HG03045 (cell line): Measurements from ENCODE around the gene SLC14A1.
A peak's percentile ranks its signal among the peaks of the same experiment; 100 is the strongest.

ENCODE experiments used
- ATAC-seq: cut with Tn5 transposase; IDR thresholded peaks from one replicate; pipeline ENCODE4 v1.9.1; 2021; ENCODE audit warnings: mild to moderate bottlenecking, moderate library complexity; ENCODE audit not compliant: unreplicated experiment

SLC14A1 gene

DNA sequence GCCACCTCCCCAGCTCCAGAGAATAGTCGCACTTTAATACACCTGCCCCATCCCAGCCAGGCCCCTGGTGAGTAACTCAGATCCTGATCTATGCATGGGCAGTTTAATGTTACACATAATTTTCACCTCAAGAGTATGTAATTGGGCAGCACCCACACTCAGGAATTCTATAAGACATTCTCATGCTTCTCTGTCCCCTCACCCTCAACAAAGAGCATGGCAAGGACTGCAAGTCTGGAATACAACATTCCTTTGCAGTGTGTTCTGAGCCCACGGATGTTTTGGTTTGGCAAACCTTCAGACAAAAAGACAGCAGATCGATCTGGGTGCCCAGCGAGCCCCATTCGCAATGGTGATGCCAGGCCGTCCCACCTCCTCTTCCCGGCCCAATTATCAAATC lies 4.9 kb upstream of the SLC14A1 start:
- ATAC-seq, result no peak

DNA sequence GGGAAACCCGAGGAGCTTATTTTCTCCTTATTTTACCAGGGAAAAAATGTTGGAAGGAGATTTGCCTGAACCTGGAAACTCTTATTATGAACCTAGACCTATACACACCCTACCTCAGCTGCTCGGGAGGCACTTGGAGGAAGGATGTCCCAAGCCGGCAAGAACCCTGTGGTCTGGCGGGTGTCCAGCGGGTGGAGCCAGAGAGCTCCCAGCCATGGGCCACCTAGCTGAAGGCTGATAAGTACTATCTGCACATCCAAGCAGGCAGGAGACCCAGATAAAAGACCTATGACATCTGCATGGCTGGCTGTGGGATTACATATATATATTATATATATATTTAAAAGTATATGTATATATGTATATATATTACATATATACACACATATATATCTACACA lies 1.1 kb upstream of the SLC14A1 start:
- ATAC-seq, result peak; percentile 80

- no peak for ATAC-seq
These were observed 620 bp downstream of the SLC14A1 start for GRCh38 chr18:45724601-45725000.

- no peak for ATAC-seq
These were observed 1.4 kb downstream of the SLC14A1 start for GRCh38 chr18:45725336-45725735.

DNA sequence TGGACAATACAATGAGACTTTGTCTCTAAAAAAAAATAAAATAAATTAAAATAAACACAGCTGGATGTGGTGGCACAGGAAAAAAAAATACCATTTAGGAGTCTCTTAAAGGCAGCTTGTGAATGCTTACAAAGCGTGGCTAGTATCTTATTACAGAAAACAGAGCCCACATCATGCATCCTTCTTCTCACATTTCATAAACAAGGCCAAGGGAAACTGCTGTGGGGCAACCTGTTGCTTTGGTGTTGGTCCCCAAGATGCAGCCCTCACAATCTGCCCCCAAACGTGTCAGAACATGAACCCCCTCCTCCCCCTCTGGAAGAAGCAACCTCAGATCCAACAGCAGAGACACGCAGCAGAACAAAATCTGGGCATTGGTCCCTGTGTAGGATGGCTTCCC lies 2.6 kb downstream of the SLC14A1 start:
- ATAC-seq, result no peak

- ATAC-seq, result no peak
These were observed 3.1 kb downstream of the SLC14A1 start for GRCh38 chr18:45727068-45727467.

DNA sequence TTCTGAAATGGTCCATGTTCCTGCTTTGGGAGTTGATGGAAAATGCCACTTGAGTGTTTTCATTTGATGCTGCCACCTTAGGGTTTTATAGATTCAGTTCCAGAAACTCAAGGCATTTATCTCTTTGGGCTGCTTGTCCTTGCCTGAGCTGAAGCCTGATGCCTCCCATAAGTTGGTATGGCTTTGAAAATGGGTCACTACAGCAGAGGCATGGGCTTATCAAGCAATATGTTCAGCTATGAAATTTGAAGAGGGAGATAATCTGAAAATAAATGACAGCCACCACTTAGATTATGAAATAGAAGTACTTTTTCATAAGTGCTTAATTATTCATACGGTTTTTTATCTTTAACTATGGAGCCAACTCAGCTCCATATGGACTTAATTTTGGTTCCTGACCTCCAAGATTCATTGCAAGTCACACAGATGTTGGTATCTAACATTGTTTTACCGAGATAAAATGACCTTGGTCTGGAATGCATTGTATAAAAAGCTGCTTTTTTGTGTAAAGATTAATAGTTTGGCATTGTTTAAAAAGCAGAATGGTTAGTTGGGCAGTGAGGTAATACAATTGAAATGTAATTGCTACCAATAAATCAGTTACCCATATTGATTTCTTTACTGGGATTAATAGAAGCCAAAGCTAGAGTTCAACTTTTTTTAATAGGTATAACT lies 4.5 kb downstream of the SLC14A1 start:
- no peak for ATAC-seq

GRCh38 chr18:45730832-45731575 lies 7.0 kb downstream of the SLC14A1 start:
- no peak for ATAC-seq

DNA sequence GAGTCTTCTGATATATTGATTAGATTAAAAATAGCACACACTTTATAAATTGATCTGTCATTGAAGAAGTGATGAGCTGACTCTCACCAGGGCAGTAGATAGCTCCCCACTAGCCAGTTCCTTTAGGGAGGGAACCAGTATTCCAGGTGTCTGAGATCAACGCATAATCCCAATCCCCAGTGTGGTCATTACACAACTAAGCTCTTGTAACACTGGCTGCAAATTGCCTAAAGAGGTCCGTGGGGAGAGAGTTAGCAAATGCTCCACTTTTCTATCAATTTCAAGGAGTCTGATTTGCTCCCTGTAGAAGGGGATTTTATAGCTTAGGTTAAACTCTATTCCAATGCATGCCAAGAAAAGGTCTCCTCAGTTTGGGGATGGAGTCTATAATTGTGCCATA lies 7.7 kb downstream of the SLC14A1 start:
- ATAC-seq, result no peak

- no peak for ATAC-seq
These were observed 9.6 kb downstream of the SLC14A1 start for GRCh38 chr18:45733535-45733934.

GRCh38 chr18:45734505-45734904 lies 10.5 kb downstream of the SLC14A1 start:
- ATAC-seq, result no peak

GRCh38 chr18:45734944-45735343 lies 11.0 kb downstream of the SLC14A1 start:
- ATAC-seq, result no peak

DNA sequence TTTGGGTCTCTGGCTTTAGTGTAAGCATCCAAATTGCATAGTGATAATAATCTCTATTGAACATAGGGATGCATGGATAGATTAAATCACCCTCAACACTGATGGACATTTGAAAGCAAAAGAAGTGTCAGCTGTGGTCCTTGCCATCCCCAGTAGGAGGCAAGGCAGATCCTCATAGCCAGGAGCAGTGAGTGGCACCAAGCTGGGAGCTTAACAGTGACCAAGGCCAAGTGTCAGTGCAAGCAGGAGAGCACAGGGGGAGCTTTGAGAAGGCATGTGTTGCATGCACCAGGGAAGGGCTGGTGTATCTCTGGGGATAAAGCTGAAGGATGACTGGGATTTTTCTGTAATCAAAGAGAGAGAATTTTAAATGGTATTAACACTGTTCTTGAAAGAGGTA lies 14.7 kb downstream of the SLC14A1 start:
- no peak for ATAC-seq

DNA sequence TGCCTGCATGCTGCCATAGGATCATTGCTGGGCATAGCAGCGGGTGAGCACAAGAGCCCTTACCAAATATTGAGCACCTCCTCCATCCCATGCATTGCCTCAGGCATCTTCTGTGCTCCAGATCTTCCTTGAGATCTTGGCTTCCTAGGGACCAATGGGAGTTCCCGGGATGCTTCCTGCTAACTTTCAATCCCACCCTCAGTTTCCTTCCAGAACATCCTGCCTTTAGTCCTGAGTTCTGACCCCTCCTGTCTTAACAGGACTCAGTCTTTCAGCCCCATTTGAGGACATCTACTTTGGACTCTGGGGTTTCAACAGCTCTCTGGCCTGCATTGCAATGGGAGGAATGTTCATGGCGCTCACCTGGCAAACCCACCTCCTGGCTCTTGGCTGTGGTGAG lies 15.3 kb downstream of the SLC14A1 start:
- ATAC-seq, result no peak

DNA sequence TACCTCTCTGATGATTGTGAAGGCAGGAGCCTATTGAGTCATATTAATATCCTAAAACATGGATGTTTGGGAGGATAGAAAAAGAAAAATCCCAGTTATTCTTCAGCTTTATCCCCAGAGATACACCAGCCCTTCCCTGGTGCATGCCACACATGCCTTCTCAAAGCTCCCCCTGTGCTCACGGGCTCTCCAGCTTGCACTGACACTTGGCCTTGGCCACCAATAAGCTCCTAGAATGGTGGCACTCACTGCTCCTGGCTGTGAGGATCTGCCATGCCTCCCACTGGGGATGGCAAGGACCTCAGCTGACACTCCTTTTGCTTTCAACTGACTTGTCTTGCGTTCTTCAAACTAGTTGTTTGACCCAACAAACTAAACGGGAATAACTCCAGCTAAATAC lies 15.9 kb downstream of the SLC14A1 start:
- ATAC-seq, result no peak

DNA sequence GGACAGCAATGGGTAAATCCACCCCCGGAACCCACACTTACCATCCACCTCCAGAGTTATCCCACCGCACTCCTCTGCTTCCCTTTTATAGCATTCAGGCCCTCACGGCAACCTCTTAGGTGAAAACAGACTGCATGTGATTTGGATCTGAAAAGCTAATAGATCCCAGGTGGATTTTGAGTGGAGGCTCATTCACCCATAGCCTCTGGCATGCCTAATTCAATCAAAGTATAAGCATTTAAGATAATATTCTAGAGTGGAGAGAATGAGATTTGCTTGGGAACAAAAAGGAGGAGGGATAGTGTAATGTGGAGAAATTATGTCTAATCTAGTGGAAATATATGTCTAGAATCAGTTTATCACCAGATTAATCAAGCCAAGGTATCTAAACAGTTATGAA lies 17.1 kb downstream of the SLC14A1 start:
- no peak for ATAC-seq

GRCh38 chr18:45745817-45746461 lies 22.0 kb downstream of the SLC14A1 start:
- no peak for ATAC-seq

GRCh38 chr18:45748501-45748900 lies 24.5 kb downstream of the SLC14A1 start:
- ATAC-seq, result no peak

DNA sequence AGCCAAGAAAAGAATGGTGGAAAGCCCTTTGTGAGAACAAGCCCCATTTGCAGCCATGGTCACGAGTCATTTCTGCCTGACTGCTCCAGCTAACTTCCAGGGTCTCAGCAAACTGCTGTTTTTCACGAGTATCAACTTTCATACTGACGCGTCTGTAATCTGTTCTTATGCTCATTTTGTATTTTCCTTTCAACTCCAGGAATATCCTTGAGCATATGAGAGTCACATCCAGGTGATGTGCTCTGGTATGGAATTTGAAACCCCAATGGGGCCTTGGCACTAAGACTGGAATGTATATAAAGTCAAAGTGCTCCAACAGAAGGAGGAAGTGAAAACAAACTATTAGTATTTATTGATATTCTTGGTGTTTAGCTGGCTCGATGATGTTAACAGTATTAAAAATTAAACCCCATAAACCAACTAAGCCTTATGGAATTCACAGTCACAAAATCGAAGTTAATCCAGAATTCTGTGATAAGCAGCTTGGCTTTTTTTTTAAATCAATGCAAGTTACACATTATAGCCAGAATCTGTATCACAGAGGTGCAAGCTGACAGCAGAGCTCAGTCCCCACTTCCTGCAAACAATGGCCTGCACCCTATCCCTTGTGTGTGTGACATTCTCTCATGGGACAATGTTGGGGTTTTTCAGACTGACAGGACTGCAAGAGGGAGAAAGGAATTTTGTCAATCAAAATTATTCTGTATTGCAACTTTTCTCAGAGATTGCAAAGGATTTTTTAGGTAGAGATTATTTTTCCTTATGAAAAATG lies 26.1 kb downstream of the SLC14A1 start:
- ATAC-seq, result no peak

DNA sequence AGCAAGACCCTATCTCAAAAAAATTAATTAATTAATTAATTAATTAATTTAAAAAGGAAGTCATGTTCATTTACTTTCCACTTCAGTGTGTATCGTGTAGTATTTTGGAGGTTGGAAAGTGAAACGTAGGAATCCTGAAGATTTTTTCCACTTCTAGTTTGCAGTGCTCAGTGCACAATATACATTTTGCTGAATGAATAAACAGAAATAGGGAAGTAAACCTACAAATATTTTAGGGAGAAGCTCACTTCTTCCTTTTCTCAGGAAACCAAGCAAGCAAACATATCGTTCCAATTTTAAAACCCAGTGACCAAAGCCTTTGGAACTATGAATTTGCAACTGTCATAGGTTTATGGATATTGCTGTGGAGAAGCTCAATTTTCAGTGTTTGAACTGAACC lies 27.8 kb downstream of the SLC14A1 start:
- no peak for ATAC-seq

- ATAC-seq, result no peak
These were observed 28.7 kb downstream of the SLC14A1 start for GRCh38 chr18:45752681-45753080.
